ENCODE results near the gene SLC38A11.

- TF ChIP-seq CTCF (IDR thresholded peaks at IDR 0.05) = no peak
- TF ChIP-seq EZH2 (IDR thresholded peaks at IDR 0.05) = no peak
Observed at GRCh38 chr2:164888592-164888991, 66.7 kb downstream of the SLC38A11 start.
